ENCODE data around the gene PBX3.
A peak's percentile ranks its signal among the peaks of the same experiment; 100 is the strongest.
"Not testable (repeated sequence)": the region's sequence is repeated elsewhere in the genome, so short reads cannot be mapped to it uniquely, and the experiment has no call there.

The PBX3 gene

DNA sequence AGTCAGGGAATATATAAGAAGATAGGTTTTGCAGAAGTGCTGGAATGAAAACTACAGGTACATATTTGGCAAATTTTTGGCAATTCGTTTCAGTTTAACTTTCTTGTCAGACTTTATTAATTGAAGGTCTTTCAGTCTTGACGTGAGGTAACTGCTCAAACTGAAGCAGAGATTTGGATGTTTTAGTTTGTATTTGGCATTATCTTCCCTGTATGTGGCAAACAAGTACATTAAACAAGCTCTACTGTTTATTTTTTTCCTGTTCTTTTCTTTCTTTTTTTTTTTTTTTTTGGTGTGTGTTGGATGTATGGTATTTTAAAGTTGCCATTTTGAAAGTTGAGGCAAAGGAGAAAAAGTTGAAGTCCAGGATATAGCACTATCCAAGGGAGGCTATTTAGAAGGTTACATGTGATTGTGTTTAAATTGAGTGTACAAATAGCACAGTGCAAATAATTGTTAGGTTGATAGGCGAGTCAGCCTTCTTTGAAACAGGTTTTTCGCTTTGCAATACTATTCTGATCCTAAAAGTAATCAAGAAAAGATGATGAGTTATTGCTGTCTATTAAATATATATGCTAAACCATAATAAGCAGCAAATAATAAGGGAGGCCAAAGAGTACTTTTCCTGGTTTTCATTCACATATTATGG is 2.2 kb downstream of the PBX3 start:
- no peak for DNase-seq

DNA sequence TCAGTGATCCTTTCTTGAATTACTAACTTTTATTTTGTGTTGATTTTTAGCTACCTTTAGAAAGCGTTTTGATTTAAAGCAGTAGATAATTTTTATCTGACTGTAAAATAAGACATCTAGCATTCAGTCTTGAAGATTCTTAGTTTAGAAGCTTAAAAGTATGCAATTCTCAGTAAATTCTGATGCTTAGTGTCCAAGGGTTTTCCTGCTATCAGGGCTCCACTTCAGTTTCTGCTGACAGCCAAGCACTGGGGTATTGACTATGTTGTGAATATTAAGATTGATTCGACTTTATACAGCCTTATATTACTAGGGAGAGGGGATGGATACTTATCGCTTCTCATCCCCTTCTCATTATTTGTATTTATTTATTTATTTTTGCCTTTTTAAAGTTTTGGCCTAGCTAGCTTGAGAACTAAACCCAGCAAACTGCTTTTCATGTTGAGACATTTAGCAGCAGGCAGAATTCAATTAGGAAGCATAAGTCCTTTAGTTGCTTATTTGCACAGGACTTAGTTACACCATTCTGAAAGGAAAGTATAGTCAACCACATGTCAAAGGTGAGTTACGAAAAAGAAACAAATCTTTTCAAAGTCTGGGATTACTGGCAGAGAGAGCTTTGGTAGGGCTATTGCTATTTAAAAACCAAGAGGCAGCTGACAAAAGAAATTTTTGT is 2.9 kb downstream of the PBX3 start:
- DNase-seq, result no peak

- DNase-seq, result no peak
Measured at GRCh38 chr9:125750627-125751011, 3.4 kb downstream of the PBX3 start.

DNA sequence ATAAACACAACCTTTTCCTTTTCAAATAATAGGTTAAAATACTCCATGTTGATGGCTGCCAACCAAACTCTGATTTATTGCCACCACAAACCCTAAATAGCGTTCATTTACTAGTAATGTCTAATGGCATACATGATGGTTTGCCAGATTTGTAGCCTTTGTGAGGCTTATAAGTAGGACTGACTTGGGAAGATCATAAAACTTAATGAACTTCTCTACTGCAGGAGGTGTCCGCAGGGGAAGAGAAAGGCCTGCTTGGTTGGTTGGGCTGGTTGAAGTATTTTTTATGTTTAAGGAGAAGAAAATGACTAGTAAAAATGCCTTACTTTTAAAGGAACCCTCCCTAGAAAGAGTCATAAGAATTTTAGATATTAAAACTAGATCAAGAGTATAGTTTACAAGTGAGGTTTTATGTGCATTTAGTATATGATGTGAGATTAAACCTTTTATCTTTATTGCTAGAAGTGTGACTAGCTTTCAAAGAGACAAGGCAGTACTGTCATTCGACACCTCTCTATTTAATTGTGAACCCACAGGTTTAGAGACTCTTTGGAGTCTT is 5.0 kb downstream of the PBX3 start:
- DNase-seq, result no peak

GRCh38 chr9:125754096-125754495 is 6.9 kb downstream of the PBX3 start:
- no peak for DNase-seq

- no peak for DNase-seq
Measured at GRCh38 chr9:125755340-125755739, 8.2 kb downstream of the PBX3 start.

GRCh38 chr9:125756518-125756917 is 9.3 kb downstream of the PBX3 start:
- DNase-seq, result no peak

- DNase-seq, result no peak
Measured at GRCh38 chr9:125757834-125758233, 10.7 kb downstream of the PBX3 start.

- DNase-seq, result peak; percentile 38 to 75
Measured at GRCh38 chr9:125758986-125759763, 12.0 kb downstream of the PBX3 start.

DNA sequence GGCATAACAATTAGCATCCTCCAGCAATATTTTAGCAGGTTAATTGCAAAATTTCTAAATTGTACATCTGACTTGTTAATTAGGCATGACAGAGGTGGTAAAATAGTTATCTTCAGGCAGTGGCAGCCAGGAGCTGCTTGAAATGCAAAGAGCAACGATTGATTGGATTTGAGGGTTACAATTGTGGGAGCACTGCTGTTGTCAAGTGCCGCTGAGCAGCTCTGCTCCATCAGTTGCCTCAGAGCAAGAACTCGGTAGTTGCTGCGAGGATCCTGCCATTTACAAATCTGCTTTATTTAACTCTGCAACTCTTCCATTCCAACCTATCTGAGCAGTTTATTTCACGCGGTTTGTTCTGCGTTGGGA is 12.6 kb downstream of the PBX3 start:
- no peak for DNase-seq

- no peak for DNase-seq
Measured at GRCh38 chr9:125760537-125760936, 13.4 kb downstream of the PBX3 start.

- DNase-seq, result no peak
Measured at GRCh38 chr9:125761676-125762450, 14.7 kb downstream of the PBX3 start.

DNA sequence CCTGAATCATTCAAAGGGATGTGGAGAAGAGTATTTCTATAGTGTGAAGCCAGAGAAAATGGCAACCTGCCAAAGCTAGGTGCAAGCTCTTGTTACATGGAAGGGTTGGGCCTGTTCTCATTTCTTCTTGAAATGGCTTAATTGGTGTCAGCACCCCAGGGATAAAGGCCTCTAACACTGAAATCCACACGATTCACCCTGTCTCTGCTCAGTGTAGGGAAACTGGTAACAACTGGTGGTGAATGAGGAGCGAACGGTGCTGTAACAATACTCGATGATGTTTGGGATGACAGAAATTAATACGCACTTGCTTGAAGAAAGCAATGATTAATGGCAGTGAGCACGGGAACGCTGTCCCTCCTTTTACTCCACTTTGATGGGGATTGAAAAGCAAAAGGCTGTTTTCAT is 16.2 kb downstream of the PBX3 start:
- no peak for DNase-seq

DNA sequence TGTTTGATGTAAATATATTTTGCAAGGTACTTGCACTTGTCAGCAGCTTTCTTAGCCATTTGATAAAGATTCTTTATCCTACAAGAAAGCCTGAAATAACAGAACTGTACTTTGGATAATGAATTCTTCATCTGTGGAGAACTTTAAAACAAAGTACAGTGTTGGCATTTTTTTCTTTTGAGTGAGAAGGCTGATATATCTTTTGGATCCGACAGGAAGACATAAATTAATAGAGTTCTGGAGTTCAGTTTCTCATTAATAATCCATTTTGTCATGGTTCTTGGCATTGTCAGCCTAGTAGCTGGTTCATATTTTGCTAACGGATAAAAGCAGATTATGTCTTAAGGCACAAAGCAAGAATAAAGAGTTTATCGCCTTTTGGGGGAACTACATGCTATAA is 17.0 kb downstream of the PBX3 start:
- no peak for DNase-seq

DNA sequence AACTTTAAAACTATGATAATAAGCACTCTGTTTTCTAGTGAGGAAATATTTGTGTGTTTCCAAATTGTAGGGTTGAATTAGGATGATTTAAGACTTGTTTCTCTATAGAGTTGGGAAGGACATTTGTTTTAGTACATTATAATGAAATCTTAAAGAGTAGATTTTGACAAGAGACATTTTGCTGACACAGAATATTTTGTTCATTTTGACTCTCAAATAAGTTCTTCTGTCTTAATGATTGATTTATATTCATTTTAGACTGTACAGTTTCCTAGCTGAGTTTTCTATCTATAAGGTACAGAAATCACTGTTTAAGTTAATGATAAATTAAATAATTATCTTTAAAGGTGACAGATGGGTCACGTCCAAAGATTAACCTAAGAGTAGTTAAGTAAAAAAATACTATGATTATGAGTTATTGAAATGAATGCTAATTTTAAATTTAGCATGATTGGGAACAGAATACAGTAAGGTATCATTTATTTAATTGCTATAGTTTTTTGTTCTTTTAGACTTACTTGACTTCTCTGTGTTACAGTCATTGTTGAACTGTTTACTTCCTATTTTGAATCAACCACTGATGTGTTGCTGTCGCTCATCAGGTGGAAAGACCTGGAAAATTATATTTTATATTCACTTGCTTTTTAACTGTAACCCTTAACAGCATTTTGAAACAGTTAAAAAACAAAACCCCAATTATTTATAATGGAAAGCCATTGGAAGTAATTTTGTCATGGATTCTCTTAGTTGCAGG is 19.5 kb downstream of the PBX3 start:
- no peak for DNase-seq

- DNase-seq, result no peak
Measured at GRCh38 chr9:125767349-125767748, 20.2 kb downstream of the PBX3 start.

DNA sequence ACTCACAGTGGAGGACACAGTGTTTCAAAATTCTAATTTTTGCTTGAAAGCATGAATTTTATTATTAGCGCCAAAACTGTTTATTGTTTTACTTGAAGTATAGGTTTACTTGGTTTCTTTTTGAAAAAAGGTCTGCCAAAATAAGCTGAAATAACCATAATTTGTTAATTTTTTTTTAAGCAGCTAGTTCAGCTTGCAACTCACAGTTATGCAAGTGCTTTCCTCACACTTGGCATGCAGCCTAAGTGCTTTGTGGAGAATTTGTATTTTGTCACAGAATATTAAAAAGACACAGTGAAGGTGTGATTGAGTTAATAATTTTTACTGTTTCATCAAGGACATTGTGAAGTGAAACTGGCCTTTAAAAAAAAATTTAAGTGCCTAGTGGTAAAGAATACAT is 21.6 kb downstream of the PBX3 start:
- no peak for DNase-seq

GRCh38 chr9:125771037-125771436 is 23.9 kb downstream of the PBX3 start:
- no peak for DNase-seq

DNA sequence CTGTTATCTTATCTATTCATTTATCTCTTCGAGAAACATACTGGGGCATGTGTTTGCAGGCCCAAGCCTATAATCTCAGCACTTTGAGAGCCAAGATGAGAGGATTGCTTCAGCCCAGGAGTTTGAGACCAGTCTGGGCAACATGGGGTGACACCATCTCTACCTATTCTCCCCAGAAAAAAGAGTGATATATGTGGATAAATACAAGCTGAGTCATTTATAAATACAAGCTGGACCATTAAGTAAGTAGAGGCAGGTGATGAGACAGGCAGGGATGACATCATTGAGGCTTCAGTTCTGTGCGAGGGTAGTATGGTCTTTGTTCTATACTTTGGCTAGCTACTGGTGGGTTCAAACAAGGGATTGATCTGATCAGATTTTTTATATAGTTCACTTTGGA is 25.6 kb downstream of the PBX3 start:
- no peak for DNase-seq

DNA sequence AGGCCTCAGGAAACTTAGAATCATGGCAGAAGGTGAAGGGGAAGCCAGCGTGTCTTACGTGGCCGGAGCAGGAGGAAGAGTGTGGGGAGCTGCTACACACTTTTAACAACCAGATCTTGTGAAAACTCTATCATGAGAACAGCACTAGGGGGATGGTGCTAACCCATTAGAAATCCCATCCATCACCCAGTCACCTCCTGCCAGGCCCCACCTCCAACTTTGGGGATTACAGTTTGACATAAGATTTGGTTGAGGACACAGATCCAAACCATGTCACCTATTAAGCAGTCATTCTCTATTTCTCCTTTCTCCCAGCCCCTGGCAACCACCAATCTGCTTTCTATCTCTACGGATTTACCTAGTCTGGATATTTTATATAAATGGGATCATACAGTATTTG is 26.9 kb downstream of the PBX3 start:
- no peak for DNase-seq

- DNase-seq, result not testable (repeated sequence)
Measured at GRCh38 chr9:125776789-125777188, 29.6 kb downstream of the PBX3 start.

DNA sequence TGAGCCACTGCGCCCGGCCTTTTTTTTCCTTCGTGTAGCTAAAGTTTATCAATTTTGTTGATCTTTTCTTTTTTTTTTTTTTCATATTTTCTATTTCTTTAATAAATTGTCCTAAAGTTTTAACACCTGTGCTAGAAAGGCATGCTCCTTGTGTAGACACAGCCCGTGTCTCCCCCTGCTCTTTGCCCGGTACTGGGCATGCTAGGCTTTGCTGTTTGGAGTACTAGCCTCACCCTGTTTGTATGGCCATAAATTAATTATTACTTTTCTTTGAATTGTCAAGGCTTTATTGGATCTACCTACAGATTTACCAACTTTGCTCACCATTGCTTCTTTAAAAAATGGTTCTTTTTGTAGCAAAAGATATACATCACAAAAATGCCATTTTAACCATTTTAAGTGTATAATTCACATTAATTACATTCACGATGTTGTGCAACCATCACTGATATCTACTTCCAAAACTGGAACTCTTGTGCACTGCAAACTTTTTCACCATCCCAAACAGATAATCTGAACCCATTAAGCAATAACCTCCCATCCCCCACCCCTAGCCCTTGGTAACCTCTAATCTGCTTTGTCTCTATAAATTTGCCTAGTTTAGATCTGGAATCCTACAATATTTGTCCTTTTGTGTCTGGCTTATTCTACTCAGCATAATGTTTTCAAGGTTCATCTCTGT is 31.5 kb downstream of the PBX3 start:
- DNase-seq, result not testable (repeated sequence)
